Head of caudate nucleus (tissue), 42 donors: Measurements from ENCODE around the gene STRADB.
"Not testable (repeated sequence)": the region's sequence is repeated elsewhere in the genome, so short reads cannot be mapped to it uniquely, and the experiment has no call there.

Source experiments
- DNase-seq, 42 donors: peaks; one replicate each; pipeline versions ENCODE4 v3.0.0 to v3.0.0-alpha.2; 2020 to 2021; ENCODE audit warnings: mixed read lengths in 7 of 42
- intact Hi-C: fragments of 100-400 bp; cut with DNase I; formaldehyde crosslinking; loops from one replicate; pipeline ENCODE4 v1.15.0; 2022

The STRADB gene

GRCh38 chr2:201428366-201428765 is 23.2 kb upstream of the STRADB start:
- intact Hi-C loops, DNase-seq: not testable (repeated sequence)

- intact Hi-C loops, DNase-seq: not testable (repeated sequence)
Measured at GRCh38 chr2:201429835-201430234, 21.7 kb upstream of the STRADB start.

- intact Hi-C loops, DNase-seq: not testable (repeated sequence)
Measured at GRCh38 chr2:201430322-201430721, 21.2 kb upstream of the STRADB start.

- intact Hi-C loops, result no loop called here
- DNase-seq, result no peak
Measured at GRCh38 chr2:201430839-201431238, 20.7 kb upstream of the STRADB start.

GRCh38 chr2:201432038-201432620 is 19.4 kb upstream of the STRADB start:
- intact Hi-C loops, result no loop called here
- DNase-seq, result no peak

- intact Hi-C loops, result no loop called here
Measured at GRCh38 chr2:201432621-201433393, 18.7 kb upstream of the STRADB start.

GRCh38 chr2:201433394-201433995 is 18.0 kb upstream of the STRADB start:
- DNase-seq, result no peak
- intact Hi-C loops, result no loop called here

More at GRCh38 chr2:201432621-201433393, 18.7 kb upstream of the STRADB start:
- peak in 2 of 42 donors; percentile 10 to 24 for DNase-seq

GRCh38 chr2:201436141-201436540 is 15.4 kb upstream of the STRADB start:
- intact Hi-C loops, result no loop called here
- no peak for DNase-seq

- DNase-seq, intact Hi-C loops: not testable (repeated sequence)
Measured at GRCh38 chr2:201439336-201439922, 12.1 kb upstream of the STRADB start.

- intact Hi-C loops, result loop anchor here (10.0 kb wide), 1 partner anchor 205 kb away; the partner anchor contains the start of gene TMEM237
- no peak for DNase-seq
Measured at GRCh38 chr2:201440182-201440581, 11.4 kb upstream of the STRADB start.

- DNase-seq, result peak in 2 of 42 donors; percentile 16
- intact Hi-C loops, result loop anchor here (10.0 kb wide), 1 partner anchor 203 kb away; the partner anchor contains the start of gene TMEM237
Measured at GRCh38 chr2:201441409-201441808, 10.1 kb upstream of the STRADB start.

GRCh38 chr2:201444746-201445465 is 6.6 kb upstream of the STRADB start:
- intact Hi-C loops, result loop anchor here (10.0 kb wide), 1 partner anchor 200 kb away; the partner anchor contains the start of gene TMEM237
- DNase-seq, result no peak

- DNase-seq, result no peak
- intact Hi-C loops, result loop anchor here (10.0 kb wide), 1 partner anchor 198 kb away; the partner anchor contains the start of gene TMEM237
Measured at GRCh38 chr2:201447086-201447485, 4.5 kb upstream of the STRADB start.

GRCh38 chr2:201448061-201448460 is 3.5 kb upstream of the STRADB start:
- DNase-seq, result no peak

GRCh38 chr2:201448701-201449100 is 2.8 kb upstream of the STRADB start:
- DNase-seq, result no peak
- intact Hi-C loops, result loop anchor here (10.0 kb wide), 1 partner anchor 196 kb away; the partner anchor contains the start of gene TMEM237

More at GRCh38 chr2:201448061-201448460, 3.5 kb upstream of the STRADB start:
- intact Hi-C loops, result loop anchor here (10.0 kb wide), 1 partner anchor 197 kb away; the partner anchor contains the start of gene TMEM237

GRCh38 chr2:201450954-201451291 is 617 bp upstream of the STRADB start:
- intact Hi-C loops, result loop anchor here (5.0 kb wide), 1 partner anchor 331 kb away; the partner anchor contains the start of gene ALS2
- peak in 3 of 42 donors; percentile 23 to 58 (median 56) for DNase-seq

- DNase-seq, result peak in 16 of 42 donors; percentile 4 to 64 (median 24)
- intact Hi-C loops, result loop anchor here (5.0 kb wide), 1 partner anchor 330 kb away; the partner anchor contains the start of gene ALS2
Measured at GRCh38 chr2:201452058-201452921, 750 bp downstream of the STRADB start.
